ENCODE measurements around the gene ADAMTS18.
"Not testable (repeated sequence)": the region's sequence is repeated elsewhere in the genome, so short reads cannot be mapped to it uniquely, and the experiment has no call there.

ADAMTS18 gene

DNA sequence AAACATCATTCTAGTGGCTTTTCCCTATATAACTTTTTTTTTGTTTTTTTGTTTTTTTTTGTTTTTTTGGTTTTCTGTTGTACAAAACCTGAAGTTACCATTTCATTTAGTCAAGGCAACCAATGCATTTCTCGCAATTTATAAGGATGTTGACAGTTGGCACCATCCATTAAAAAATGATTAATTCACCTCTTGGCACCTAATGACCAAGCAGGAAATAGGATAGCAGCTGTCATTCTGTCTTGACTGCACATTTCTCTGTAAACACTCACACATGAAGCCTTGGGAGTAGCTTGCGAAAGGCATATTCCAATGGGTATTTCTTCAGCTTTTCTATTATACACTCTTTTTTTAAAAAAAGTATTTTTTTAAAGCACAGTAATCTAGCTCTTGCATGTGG, 158.2 kb downstream of the ADAMTS18 start:
- Histone ChIP-seq H3K36me3 (ENCODE audit: control insufficient read depth in 2 of 2, insufficient read depth in 2 of 2, low read length in 2 of 2) (no peaks in the 10 kb centered on the region), H3K4me1 (ENCODE audit: control insufficient read depth in 2 of 2, insufficient read depth in 2 of 2, low read length in 2 of 2) (no peaks in the 10 kb centered on the region), H3K9me3 (ENCODE audit: control insufficient read depth in 2 of 2, low read length in 2 of 2) (no peaks in the 10 kb centered on the region), H3K4me3 (ENCODE audit: low read length in 2 of 2) (no peak overlapping the region), H3K27ac (ENCODE audit: low read depth in 2 of 2, low read length in 2 of 2) (no peak overlapping the region), H3K27me3 (ENCODE audit: control insufficient read depth in 2 of 2, insufficient read depth in 2 of 2, low read length in 2 of 2) (no peaks in the 10 kb centered on the region), H3K9ac (ENCODE audit: low read depth in 1 of 2, low read length in 2 of 2) (no peak overlapping the region)

- H3K4me1 ChIP-seq (ENCODE audit: control insufficient read depth in 2 of 2, insufficient read depth in 2 of 2, low read length in 2 of 2): not testable (repeated sequence)
Measured at GRCh38 chr16:77275303-77275702, 159.5 kb downstream of the ADAMTS18 start.

GRCh38 chr16:77273815-77274214, 161.0 kb downstream of the ADAMTS18 start:
- no peaks in the 10 kb centered on the region for H3K36me3 ChIP-seq (ENCODE audit: control insufficient read depth in 2 of 2, insufficient read depth in 2 of 2, low read length in 2 of 2)
- H3K27ac ChIP-seq (ENCODE audit: low read depth in 2 of 2, low read length in 2 of 2): no peak overlapping the region
- no peaks in the 10 kb centered on the region for H3K4me1 ChIP-seq (ENCODE audit: control insufficient read depth in 2 of 2, insufficient read depth in 2 of 2, low read length in 2 of 2)
- no peak overlapping the region for H3K4me3 ChIP-seq (ENCODE audit: low read length in 2 of 2)
- H3K9me3 ChIP-seq (ENCODE audit: control insufficient read depth in 2 of 2, low read length in 2 of 2): no peaks in the 10 kb centered on the region
- no peak overlapping the region for H3K9ac ChIP-seq (ENCODE audit: low read depth in 1 of 2, low read length in 2 of 2)
- no peaks in the 10 kb centered on the region for H3K27me3 ChIP-seq (ENCODE audit: control insufficient read depth in 2 of 2, insufficient read depth in 2 of 2, low read length in 2 of 2)

More at GRCh38 chr16:77275303-77275702, 159.5 kb downstream of the ADAMTS18 start:
- H3K36me3 ChIP-seq (ENCODE audit: control insufficient read depth in 2 of 2, insufficient read depth in 2 of 2, low read length in 2 of 2); H3K9ac ChIP-seq (ENCODE audit: low read depth in 1 of 2, low read length in 2 of 2); H3K27me3 ChIP-seq (ENCODE audit: control insufficient read depth in 2 of 2, insufficient read depth in 2 of 2, low read length in 2 of 2); H3K9me3 ChIP-seq (ENCODE audit: control insufficient read depth in 2 of 2, low read length in 2 of 2); H3K27ac ChIP-seq (ENCODE audit: low read depth in 2 of 2, low read length in 2 of 2); H3K4me3 ChIP-seq (ENCODE audit: low read length in 2 of 2): not testable (repeated sequence)

- Histone ChIP-seq H3K9ac (ENCODE audit: low read depth in 1 of 2, low read length in 2 of 2) (no peak overlapping the region), H3K4me3 (ENCODE audit: low read length in 2 of 2) (no peak overlapping the region), H3K27ac (ENCODE audit: low read depth in 2 of 2, low read length in 2 of 2) (no peak overlapping the region), H3K9me3 (ENCODE audit: control insufficient read depth in 2 of 2, low read length in 2 of 2) (no peaks in the 10 kb centered on the region), H3K4me1 (ENCODE audit: control insufficient read depth in 2 of 2, insufficient read depth in 2 of 2, low read length in 2 of 2) (no peaks in the 10 kb centered on the region), H3K36me3 (ENCODE audit: control insufficient read depth in 2 of 2, insufficient read depth in 2 of 2, low read length in 2 of 2) (no peaks in the 10 kb centered on the region), H3K27me3 (ENCODE audit: control insufficient read depth in 2 of 2, insufficient read depth in 2 of 2, low read length in 2 of 2) (no peaks in the 10 kb centered on the region)
Measured at GRCh38 chr16:77271532-77272426, 163.1 kb downstream of the ADAMTS18 start.

- H3K27me3 ChIP-seq (ENCODE audit: control insufficient read depth in 2 of 2, insufficient read depth in 2 of 2, low read length in 2 of 2); H3K4me1 ChIP-seq (ENCODE audit: control insufficient read depth in 2 of 2, insufficient read depth in 2 of 2, low read length in 2 of 2); H3K9ac ChIP-seq (ENCODE audit: low read depth in 1 of 2, low read length in 2 of 2); H3K36me3 ChIP-seq (ENCODE audit: control insufficient read depth in 2 of 2, insufficient read depth in 2 of 2, low read length in 2 of 2); H3K9me3 ChIP-seq (ENCODE audit: control insufficient read depth in 2 of 2, low read length in 2 of 2); H3K27ac ChIP-seq (ENCODE audit: low read depth in 2 of 2, low read length in 2 of 2); H3K4me3 ChIP-seq (ENCODE audit: low read length in 2 of 2): not testable (repeated sequence)
Measured at GRCh38 chr16:77266185-77266584, 168.6 kb downstream of the ADAMTS18 start.

DNA sequence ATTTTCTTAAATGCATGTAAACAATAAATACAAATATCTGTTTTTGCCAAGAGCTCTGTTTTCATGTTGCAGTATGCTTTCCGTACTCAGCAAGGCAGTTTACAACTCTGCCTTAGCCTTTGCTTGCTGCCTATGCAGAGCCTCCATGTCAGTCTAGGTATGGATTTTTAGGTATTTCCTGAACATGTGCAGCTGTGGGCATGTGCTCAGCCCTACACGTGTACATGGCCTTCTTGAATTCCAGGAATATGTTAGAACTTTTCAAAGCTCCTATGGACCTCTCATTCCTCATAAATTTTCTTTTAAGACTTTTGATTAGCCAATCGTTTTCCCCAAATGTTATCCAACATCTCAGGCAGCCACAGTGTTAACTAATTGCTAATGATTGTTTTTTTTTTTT, 171.9 kb downstream of the ADAMTS18 start:
- Histone ChIP-seq H3K4me1 (ENCODE audit: control insufficient read depth in 2 of 2, insufficient read depth in 2 of 2, low read length in 2 of 2) (no peaks in the 10 kb centered on the region), H3K27ac (ENCODE audit: low read depth in 2 of 2, low read length in 2 of 2) (no peak overlapping the region), H3K9ac (ENCODE audit: low read depth in 1 of 2, low read length in 2 of 2) (no peak overlapping the region), H3K27me3 (ENCODE audit: control insufficient read depth in 2 of 2, insufficient read depth in 2 of 2, low read length in 2 of 2) (no peaks in the 10 kb centered on the region), H3K36me3 (ENCODE audit: control insufficient read depth in 2 of 2, insufficient read depth in 2 of 2, low read length in 2 of 2) (no peaks in the 10 kb centered on the region), H3K9me3 (ENCODE audit: control insufficient read depth in 2 of 2, low read length in 2 of 2) (no peaks in the 10 kb centered on the region), H3K4me3 (ENCODE audit: low read length in 2 of 2) (no peak overlapping the region)

GRCh38 chr16:77250400-77250799, 184.4 kb downstream of the ADAMTS18 start:
- Histone ChIP-seq H3K27ac (ENCODE audit: low read depth in 2 of 2, low read length in 2 of 2) (no peak overlapping the region), H3K9me3 (ENCODE audit: control insufficient read depth in 2 of 2, low read length in 2 of 2) (no peaks in the 10 kb centered on the region), H3K4me3 (ENCODE audit: low read length in 2 of 2) (no peak overlapping the region), H3K9ac (ENCODE audit: low read depth in 1 of 2, low read length in 2 of 2) (no peak overlapping the region), H3K4me1 (ENCODE audit: control insufficient read depth in 2 of 2, insufficient read depth in 2 of 2, low read length in 2 of 2) (no peaks in the 10 kb centered on the region), H3K36me3 (ENCODE audit: control insufficient read depth in 2 of 2, insufficient read depth in 2 of 2, low read length in 2 of 2) (no peaks in the 10 kb centered on the region), H3K27me3 (ENCODE audit: control insufficient read depth in 2 of 2, insufficient read depth in 2 of 2, low read length in 2 of 2) (no peaks in the 10 kb centered on the region)

DNA sequence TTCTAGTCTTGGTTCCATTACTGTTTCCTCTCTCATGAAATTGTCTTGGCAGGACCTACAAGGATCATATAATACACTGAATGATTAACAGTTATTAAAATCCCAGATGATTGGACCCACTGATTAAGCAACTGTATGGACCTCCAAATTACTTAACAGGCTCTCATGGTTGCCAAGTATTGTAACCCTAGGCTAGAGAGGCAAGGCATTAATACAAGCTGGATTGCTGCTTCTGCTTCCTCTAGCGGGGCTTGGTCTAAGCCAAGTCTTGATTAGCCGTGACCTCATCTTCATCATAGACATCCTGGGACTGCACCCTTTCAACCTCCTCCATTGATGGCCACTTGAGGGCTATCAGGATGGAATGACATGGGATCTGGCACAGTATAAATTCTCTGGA, 188.7 kb downstream of the ADAMTS18 start:
- Histone ChIP-seq H3K27ac (ENCODE audit: low read depth in 2 of 2, low read length in 2 of 2) (no peak overlapping the region), H3K9ac (ENCODE audit: low read depth in 1 of 2, low read length in 2 of 2) (no peak overlapping the region), H3K9me3 (ENCODE audit: control insufficient read depth in 2 of 2, low read length in 2 of 2) (no peaks in the 10 kb centered on the region), H3K36me3 (ENCODE audit: control insufficient read depth in 2 of 2, insufficient read depth in 2 of 2, low read length in 2 of 2) (no peaks in the 10 kb centered on the region), H3K27me3 (ENCODE audit: control insufficient read depth in 2 of 2, insufficient read depth in 2 of 2, low read length in 2 of 2) (no peaks in the 10 kb centered on the region), H3K4me1 (ENCODE audit: control insufficient read depth in 2 of 2, insufficient read depth in 2 of 2, low read length in 2 of 2) (no peaks in the 10 kb centered on the region), H3K4me3 (ENCODE audit: low read length in 2 of 2) (no peak overlapping the region)

DNA sequence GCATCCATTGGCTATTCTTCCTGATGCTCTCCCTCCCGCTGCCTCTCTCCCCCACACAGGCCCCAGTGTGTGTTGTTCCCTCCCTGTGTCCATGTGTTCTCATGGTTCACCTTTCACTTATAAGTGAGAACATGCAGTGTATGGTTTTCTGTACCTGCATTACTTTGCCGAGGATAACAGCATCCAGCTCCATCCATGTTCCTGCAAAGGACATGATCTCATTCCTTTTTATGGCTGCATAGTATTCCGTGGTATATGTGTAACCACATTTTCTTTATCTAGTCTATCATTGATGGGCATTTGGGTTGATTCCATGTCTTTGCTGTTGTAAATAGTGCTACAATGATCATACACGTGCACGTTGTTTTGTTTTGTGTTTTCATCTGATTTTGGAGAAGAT, 192.4 kb downstream of the ADAMTS18 start:
- H3K9ac ChIP-seq (ENCODE audit: low read depth in 1 of 2, low read length in 2 of 2); H3K4me1 ChIP-seq (ENCODE audit: control insufficient read depth in 2 of 2, insufficient read depth in 2 of 2, low read length in 2 of 2); H3K27me3 ChIP-seq (ENCODE audit: control insufficient read depth in 2 of 2, insufficient read depth in 2 of 2, low read length in 2 of 2); H3K36me3 ChIP-seq (ENCODE audit: control insufficient read depth in 2 of 2, insufficient read depth in 2 of 2, low read length in 2 of 2); H3K4me3 ChIP-seq (ENCODE audit: low read length in 2 of 2); H3K9me3 ChIP-seq (ENCODE audit: control insufficient read depth in 2 of 2, low read length in 2 of 2); H3K27ac ChIP-seq (ENCODE audit: low read depth in 2 of 2, low read length in 2 of 2): not testable (repeated sequence)

DNA sequence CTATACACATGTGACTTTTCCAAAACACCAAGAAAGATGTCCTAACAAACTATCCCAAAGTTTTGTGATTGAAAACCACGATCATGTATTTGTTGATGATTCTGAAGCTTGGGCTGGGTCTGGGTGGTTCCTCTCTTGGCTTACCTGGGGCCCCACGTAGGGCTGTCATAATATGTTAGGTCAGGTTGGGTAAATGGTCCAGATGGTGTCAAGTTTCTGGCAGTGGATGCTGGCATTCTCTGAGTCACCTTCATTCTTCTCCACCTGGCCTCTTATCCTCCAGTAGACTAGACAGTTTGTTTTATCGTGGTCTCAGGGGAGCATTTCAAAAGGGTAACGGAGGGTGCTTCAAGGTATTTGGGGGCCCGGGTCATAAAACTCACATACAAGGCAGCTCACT, 196.2 kb downstream of the ADAMTS18 start:
- H3K36me3 ChIP-seq (ENCODE audit: control insufficient read depth in 2 of 2, insufficient read depth in 2 of 2, low read length in 2 of 2): no peaks in the 10 kb centered on the region
- no peak overlapping the region for H3K9ac ChIP-seq (ENCODE audit: low read depth in 1 of 2, low read length in 2 of 2)
- no peaks in the 10 kb centered on the region for H3K9me3 ChIP-seq (ENCODE audit: control insufficient read depth in 2 of 2, low read length in 2 of 2)
- no peak overlapping the region for H3K27ac ChIP-seq (ENCODE audit: low read depth in 2 of 2, low read length in 2 of 2)
- peaks cover 0 to 2% of the 10 kb centered on the region in 2 donors for H3K4me1 ChIP-seq (ENCODE audit: control insufficient read depth in 2 of 2, insufficient read depth in 2 of 2, low read length in 2 of 2)
- peaks cover 3% of the 10 kb centered on the region in 2 donors for H3K27me3 ChIP-seq (ENCODE audit: control insufficient read depth in 2 of 2, insufficient read depth in 2 of 2, low read length in 2 of 2)
- no peak overlapping the region for H3K4me3 ChIP-seq (ENCODE audit: low read length in 2 of 2)
